ENCODE data around the gene FAM83B.

The FAM83B gene

GRCh38 chr6:54802775-54803634, 43.6 kb upstream of the FAM83B start:
- Histone ChIP-seq H3K27ac (no peak overlapping the region), H3K27me3 (ENCODE audit: insufficient read depth, low read depth, severe bottlenecking) (peaks cover 4% of the 10 kb centered on the region), H3K4me3 (ENCODE audit: low read depth, low read length) (no peak overlapping the region), H3K9me3 (ENCODE audit: severe bottlenecking) (no peaks in the 10 kb centered on the region), H3K36me3 (no peaks in the 10 kb centered on the region)
- no peak for DNase-seq
- TF ChIP-seq, protein P1, sequence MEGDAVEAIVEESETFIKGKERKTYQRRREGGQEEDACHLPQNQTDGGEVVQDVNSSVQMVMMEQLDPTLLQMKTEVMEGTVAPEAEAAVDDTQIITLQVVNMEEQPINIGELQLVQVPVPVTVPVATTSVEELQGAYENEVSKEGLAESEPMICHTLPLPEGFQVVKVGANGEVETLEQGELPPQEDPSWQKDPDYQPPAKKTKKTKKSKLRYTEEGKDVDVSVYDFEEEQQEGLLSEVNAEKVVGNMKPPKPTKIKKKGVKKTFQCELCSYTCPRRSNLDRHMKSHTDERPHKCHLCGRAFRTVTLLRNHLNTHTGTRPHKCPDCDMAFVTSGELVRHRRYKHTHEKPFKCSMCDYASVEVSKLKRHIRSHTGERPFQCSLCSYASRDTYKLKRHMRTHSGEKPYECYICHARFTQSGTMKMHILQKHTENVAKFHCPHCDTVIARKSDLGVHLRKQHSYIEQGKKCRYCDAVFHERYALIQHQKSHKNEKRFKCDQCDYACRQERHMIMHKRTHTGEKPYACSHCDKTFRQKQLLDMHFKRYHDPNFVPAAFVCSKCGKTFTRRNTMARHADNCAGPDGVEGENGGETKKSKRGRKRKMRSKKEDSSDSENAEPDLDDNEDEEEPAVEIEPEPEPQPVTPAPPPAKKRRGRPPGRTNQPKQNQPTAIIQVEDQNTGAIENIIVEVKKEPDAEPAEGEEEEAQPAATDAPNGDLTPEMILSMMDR (IDR thresholded peaks at IDR 0.05; ENCODE audit: low read depth, low read length) = no peak

DNA sequence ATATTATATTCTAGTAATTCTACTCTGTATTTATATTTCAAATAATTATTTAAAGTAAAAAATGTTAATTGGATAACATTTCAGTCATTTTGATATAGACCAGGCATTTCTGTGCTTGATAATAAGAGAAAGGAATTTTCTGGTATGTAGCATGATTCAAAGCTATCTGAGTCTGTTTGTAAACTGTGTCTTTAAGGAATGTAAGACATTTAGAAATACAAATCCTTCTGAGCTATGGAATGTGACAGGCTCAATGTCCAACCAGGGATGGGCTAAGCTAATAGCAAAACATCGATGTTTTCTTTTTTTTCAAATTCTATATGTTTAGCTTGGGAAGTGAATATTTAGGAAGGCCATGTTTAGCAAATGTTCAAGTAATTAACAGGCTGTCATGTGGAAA, 41.5 kb upstream of the FAM83B start:
- TF ChIP-seq, protein P1 (IDR thresholded peaks at IDR 0.05; ENCODE audit: low read depth, low read length) = no peak
- no peaks in the 10 kb centered on the region for H3K36me3 ChIP-seq
- H3K9me3 ChIP-seq (ENCODE audit: severe bottlenecking) = no peaks in the 10 kb centered on the region
- DNase-seq = no peak
- no peak overlapping the region for H3K4me3 ChIP-seq (ENCODE audit: low read depth, low read length)
- peaks cover 6% of the 10 kb centered on the region for H3K27me3 ChIP-seq (ENCODE audit: insufficient read depth, low read depth, severe bottlenecking)
- no peak overlapping the region for H3K27ac ChIP-seq

GRCh38 chr6:54810147-54810546, 36.4 kb upstream of the FAM83B start:
- no peak overlapping the region for H3K4me3 ChIP-seq (ENCODE audit: low read depth, low read length)
- TF ChIP-seq, protein P1 (IDR thresholded peaks at IDR 0.05; ENCODE audit: low read depth, low read length) = no peak

GRCh38 chr6:54813892-54814291, 32.7 kb upstream of the FAM83B start:
- DNase-seq = no peak
- TF ChIP-seq, protein P1 (IDR thresholded peaks at IDR 0.05; ENCODE audit: low read depth, low read length) = no peak
- Histone ChIP-seq H3K27me3 (ENCODE audit: insufficient read depth, low read depth, severe bottlenecking) (peaks cover 2% of the 10 kb centered on the region), H3K4me3 (ENCODE audit: low read depth, low read length) (no peak overlapping the region), H3K27ac (no peak overlapping the region), H3K9me3 (ENCODE audit: severe bottlenecking) (peaks cover 6% of the 10 kb centered on the region), H3K36me3 (no peaks in the 10 kb centered on the region)

More at GRCh38 chr6:54810147-54810546, 36.4 kb upstream of the FAM83B start:
- no peaks in the 10 kb centered on the region for H3K36me3 ChIP-seq
- no peak for DNase-seq
- H3K27ac ChIP-seq = no peak overlapping the region
- peaks cover 6% of the 10 kb centered on the region for H3K9me3 ChIP-seq (ENCODE audit: severe bottlenecking)
- H3K27me3 ChIP-seq (ENCODE audit: insufficient read depth, low read depth, severe bottlenecking) = peaks cover 3% of the 10 kb centered on the region

- Histone ChIP-seq H3K27ac (no peak overlapping the region), H3K4me3 (ENCODE audit: low read depth, low read length) (no peak overlapping the region), H3K9me3 (ENCODE audit: severe bottlenecking) (peaks cover 6% of the 10 kb centered on the region), H3K27me3 (ENCODE audit: insufficient read depth, low read depth, severe bottlenecking) (no peaks in the 10 kb centered on the region), H3K36me3 (no peaks in the 10 kb centered on the region)
- TF ChIP-seq, protein P1 (IDR thresholded peaks at IDR 0.05; ENCODE audit: low read depth, low read length) = no peak
- DNase-seq = no peak
Observed at GRCh38 chr6:54817236-54817635, 29.3 kb upstream of the FAM83B start.

Data from WERI-Rb-1 (cell line).